Heart left ventricle (tissue), 16 donors: ENCODE measurements around the gene DIMT1. TPM values are rescaled to one million over a fixed set of nuclear protein-coding genes. Genes with fewer than 3 reads are reported as not detected.

Source experiments
- ATAC-seq, 4 donors: fragments of 200-7000 bp; cut with Tn5 transposase; one replicate each; pipeline ENCODE4 v1.9.1; 2020 to 2022; ENCODE audit warnings: moderate library complexity in 4 of 4, mild to moderate bottlenecking in 3 of 4, moderate number of reproducible peaks in 1 of 4
- DNase-seq, 5 donors: peaks; one replicate each; pipeline ENCODE4 v3.0.0-alpha.2; 2020
- H3K27ac ChIP-seq, 12 donors: fragments of 200-600 bp; sonication (generic) in 4 of 12; one replicate each; pipeline versions ENCODE4 v1.5.0 to v1.8.0; 2016 to 2022; ENCODE audit warnings: mild to moderate bottlenecking in 2 of 12
- H3K27me3 ChIP-seq, 9 donors: fragments of 200-600 bp; sonication (generic) in 2 of 9; one replicate each; pipeline versions ENCODE4 v1.5.1 to v1.8.0; 2016 to 2022; ENCODE audit warnings: mild to moderate bottlenecking in 3 of 9
- H3K36me3 ChIP-seq, 9 donors: fragments of 200-600 bp; sonication (generic) in 2 of 9; one replicate each; pipeline versions ENCODE4 v1.5.0 to v1.8.0; 2018 to 2022; ENCODE audit warnings: mild to moderate bottlenecking in 2 of 9
- H3K4me1 ChIP-seq, 12 donors: fragments of 200-600 bp; sonication (generic) in 4 of 12; one replicate each; pipeline versions ENCODE4 v1.5.0 to v1.8.0; 2016 to 2022; ENCODE audit warnings: mild to moderate bottlenecking in 3 of 12
- H3K4me3 ChIP-seq, 12 donors: fragments of 200-600 bp; sonication (generic) in 4 of 12; one replicate each; pipeline versions ENCODE4 v1.5.0 to v1.8.0; 2017 to 2022; ENCODE audit warnings: mild to moderate bottlenecking in 9 of 12, moderate library complexity in 4 of 12
- H3K9me3 ChIP-seq, 12 donors: fragments of 200-600 bp; sonication (generic) in 4 of 12; one replicate each; pipeline versions ENCODE4 v1.5.0 to v1.8.0; 2016 to 2022; ENCODE audit warnings: mild to moderate bottlenecking in 1 of 12
- POLR2A ChIP-seq, 2 donors: fragments of 450-650 bp; IDR thresholded peaks; one replicate each; pipeline ENCODE4 v1.6.1; 2017; ENCODE audit warnings: antibody characterized with exemption in 2 of 2, mild to moderate bottlenecking in 2 of 2, moderate library complexity in 2 of 2
- WGBS, 4 donors: extraction: QIAGEN DNeasy Blood & Tissue Kit in 2 of 4; methylation state at CpG; one replicate each; pipeline versions ENCODE4 v1.1.5 to v1.1.7; 2013 to 2018; 5-methylcytosine and 5-hydroxymethylcytosine counted together
- intact Hi-C, 10 donors: fragments of 100-400 bp; cut with DNase I; formaldehyde crosslinking; loops; one replicate each; pipeline versions ENCODE4 v1.11.1 to v1.14.2; 2022
- polyA plus RNA-seq, 2 donors: library from polyadenylated mRNA; stranded (reverse); fragments of 200-250 nt; gene quantifications; one replicate each; pipeline ENCODE4 v1.2.3, GENCODE V29; 2013
- total RNA-seq, 9 donors: library from RNA; depleted of rRNA in 2 of 9; stranded (reverse); fragments of >200 nt in 2 of 9; fragmentation: NEBNext Ultra II Directional in 3 of 9; extraction: Animal tissue kit (Norgen Biotek cat#: 25700) in 3 of 9; gene quantifications; one replicate each; pipeline versions ENCODE4 v1.1.0 to v1.2.4, GENCODE V29; 2016 to 2023
- TF ChIP-seq, protein P1 (sequence below), 12 donors: fragments of 200-600 bp; sonication (generic) in 4 of 12; IDR thresholded peaks; one replicate each; pipeline versions ENCODE4 v1.5.0 to v1.8.0; 2018 to 2022; ENCODE audit warnings: antibody characterized with exemption in 12 of 12, mild to moderate bottlenecking in 5 of 12
- donor health status: ischemic (EF 13 %, LVEDD 7.1; RV severe dilation, severe dysfunction).
- donor health status: healthy with polysubstance abuse.
- donor health status: DM: no; HTN: yes; CAD: no.
- donor health status: DM: no; HTN: no; CAD: no.
- donor health status: ischemic (EF 25% LVEDD 6.9; RV normal size, moderate dysfunction).
- donor health status: ischemic (EF 25% LVEDD 5.7; RV mildly dilated, moderate dysfunction).
- donor health status: healthy.
- donor health status: DM: yes; HTN: yes; CAD: no.
- donor health status: ischemic (EF 35%, LVEDD 5.7; RV mildly dilated, moderate dysfunction).
- donor health status: nonischemic (EF 11% LVEDD 7.7; RV severe dilation, severe dysfunction).
- donor health status: DM: yes; HTN: yes; CAD: no.
- donor health status: PGD.
- donor health status: ischemic (EF 29% LVEDD 5.4; RV normal size, mild dysfunction).
- donor health status: nonischemic (EF 23%, LVEDD 6.1; RV moderate dilation, normal function).

DIMT1 gene
- total and polyA plus RNA-seq, 11 donors = 9.0 to 24.1 (median 18.4) TPM

DNA sequence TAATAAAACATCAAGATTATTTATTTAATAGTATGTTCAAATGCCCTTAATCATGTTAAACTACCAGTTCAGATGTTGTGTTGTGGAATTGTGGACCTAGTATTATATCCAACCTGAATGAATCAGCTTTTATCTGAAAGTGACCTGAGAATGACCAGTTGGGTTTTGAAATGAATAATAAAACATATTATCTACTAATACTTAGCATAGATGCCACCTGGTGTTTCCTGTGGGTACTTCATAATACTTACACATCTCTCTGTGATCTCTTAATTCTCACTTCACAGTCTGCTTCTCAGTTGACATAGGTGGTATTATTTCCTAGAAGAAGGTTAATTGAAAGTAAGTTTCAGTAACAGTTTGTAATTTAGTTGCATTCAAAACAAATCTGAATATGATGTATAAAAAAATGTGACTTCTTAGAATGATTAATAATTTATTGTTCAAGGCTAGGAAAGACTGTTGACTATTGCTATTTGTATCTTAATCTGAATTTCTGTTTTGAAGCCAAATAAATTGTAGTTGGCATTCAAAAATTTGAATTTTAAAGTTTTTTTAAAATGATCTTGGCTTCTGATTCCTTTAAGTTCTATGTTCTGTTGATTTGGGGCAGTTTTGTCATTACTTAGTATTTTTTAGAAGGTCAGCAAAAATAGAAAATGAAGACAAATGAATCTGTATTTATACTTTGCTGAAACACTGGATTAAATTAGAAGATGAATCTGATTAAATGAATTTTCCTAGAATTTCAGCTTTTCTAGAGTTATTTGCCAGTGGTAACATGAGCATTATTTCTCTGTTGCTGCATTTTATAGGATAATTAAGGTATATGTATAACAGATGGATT is 49.5 kb downstream of the DIMT1 start:
- H3K36me3 ChIP-seq = peaks cover 0 to 93% (median 83%) of the 10 kb centered on the region in 9 donors
- intact Hi-C loops = loop anchor here in 6 of 10 donors (5.0 kb wide), 1 partner anchor 132 kb away; no protein-coding TSS in a partner anchor

DNA sequence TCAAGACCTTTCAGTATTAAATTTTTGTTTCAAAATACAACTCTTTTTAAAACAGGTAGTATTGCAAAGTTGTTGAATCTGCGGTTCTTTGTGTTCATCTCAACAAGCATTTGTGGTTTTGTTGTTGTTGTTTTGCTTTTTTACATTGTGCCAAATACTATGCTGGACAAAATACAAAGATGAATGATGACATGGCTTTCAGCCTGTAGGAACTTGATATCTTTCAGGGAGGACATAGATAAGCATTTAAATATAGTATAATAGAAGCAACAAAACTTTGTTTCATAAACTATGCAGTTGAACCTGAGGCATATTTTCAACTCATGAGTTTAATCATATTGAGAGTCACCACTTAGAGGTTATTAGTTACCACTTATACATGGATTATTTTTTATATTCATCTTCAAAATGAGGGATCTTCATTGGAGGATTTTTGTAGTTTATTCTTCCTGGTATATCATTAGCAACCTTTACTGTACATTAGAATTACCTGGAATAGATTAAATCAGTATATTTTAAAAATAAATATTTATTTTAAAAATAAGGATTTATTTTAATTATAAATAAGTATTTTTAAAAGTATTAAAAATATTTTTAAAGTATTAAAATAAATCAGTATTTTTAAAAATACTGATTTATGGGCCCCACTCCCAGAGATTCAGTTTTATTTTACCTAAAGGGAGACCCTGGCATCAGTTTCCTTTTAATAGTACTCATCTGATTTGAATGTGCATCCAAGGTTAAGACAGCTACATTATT is 54.8 kb downstream of the DIMT1 start:
- intact Hi-C loops = no loop called here
- Histone ChIP-seq H3K36me3 (peaks cover 0 to 65% (median 44%) of the 10 kb centered on the region in 9 donors), H3K9me3 (no peaks in the 10 kb centered on the region), H3K27ac (no peak overlapping the region), H3K4me3 (no peak overlapping the region), H3K27me3 (no peaks in the 10 kb centered on the region), H3K4me1 (no peaks in the 10 kb centered on the region)
- no peak for TF ChIP-seq POLR2A (IDR thresholded peaks at IDR 0.05)
- TF ChIP-seq, protein P1, sequence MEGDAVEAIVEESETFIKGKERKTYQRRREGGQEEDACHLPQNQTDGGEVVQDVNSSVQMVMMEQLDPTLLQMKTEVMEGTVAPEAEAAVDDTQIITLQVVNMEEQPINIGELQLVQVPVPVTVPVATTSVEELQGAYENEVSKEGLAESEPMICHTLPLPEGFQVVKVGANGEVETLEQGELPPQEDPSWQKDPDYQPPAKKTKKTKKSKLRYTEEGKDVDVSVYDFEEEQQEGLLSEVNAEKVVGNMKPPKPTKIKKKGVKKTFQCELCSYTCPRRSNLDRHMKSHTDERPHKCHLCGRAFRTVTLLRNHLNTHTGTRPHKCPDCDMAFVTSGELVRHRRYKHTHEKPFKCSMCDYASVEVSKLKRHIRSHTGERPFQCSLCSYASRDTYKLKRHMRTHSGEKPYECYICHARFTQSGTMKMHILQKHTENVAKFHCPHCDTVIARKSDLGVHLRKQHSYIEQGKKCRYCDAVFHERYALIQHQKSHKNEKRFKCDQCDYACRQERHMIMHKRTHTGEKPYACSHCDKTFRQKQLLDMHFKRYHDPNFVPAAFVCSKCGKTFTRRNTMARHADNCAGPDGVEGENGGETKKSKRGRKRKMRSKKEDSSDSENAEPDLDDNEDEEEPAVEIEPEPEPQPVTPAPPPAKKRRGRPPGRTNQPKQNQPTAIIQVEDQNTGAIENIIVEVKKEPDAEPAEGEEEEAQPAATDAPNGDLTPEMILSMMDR (IDR thresholded peaks at IDR 0.05) = no peak
- WGBS, 4 donors = 96 to 100% (median 98%) methylated on average over 1 of the region's 1 CpG
- DNase-seq = no peak
- ATAC-seq = no peak

More for the DNA sequence above, 49.5 kb downstream of the DIMT1 start:
- TF ChIP-seq, protein P1 (IDR thresholded peaks at IDR 0.05) = peak; percentile 45 to 72 (median 66)
- TF ChIP-seq POLR2A (IDR thresholded peaks at IDR 0.05) = no peak
- peak in 3 of 4 donors; percentile 49 to 64 (median 52) for ATAC-seq
- H3K9me3 ChIP-seq = no peaks in the 10 kb centered on the region
- H3K4me3 ChIP-seq = no peak overlapping the region
- H3K4me1 ChIP-seq = no peaks in the 10 kb centered on the region
- no peak overlapping the region for H3K27ac ChIP-seq
- no peak for DNase-seq
- H3K27me3 ChIP-seq = no peaks in the 10 kb centered on the region

DNA sequence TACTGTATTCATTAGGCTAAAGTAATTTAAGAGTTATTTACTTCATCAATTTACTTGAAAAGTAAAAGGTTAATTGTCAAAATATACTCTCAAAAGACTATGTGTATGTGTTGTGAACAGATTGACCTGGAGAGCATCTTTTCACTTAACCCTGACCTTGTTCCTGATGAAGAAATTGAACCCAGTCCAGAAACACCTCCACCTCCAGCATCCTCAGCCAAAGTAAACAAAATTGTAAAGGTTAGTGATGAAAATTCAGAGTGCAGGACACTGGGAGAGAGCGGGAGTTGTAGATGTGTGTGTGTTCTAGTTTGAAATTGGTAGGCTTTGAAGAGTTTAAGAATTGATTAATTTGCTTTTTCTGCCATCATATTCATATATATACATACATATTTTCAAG is 55.8 kb downstream of the DIMT1 start:
- no peak overlapping the region for H3K4me3 ChIP-seq
- DNase-seq (no peak), ATAC-seq (no peak)
- peaks cover 0 to 56% (median 37%) of the 10 kb centered on the region in 9 donors for H3K36me3 ChIP-seq
- no peaks in the 10 kb centered on the region for H3K4me1 ChIP-seq
- 95 to 100% (median 99%) methylated on average over 1 of the region's 1 CpG for WGBS, 4 donors
- H3K9me3 ChIP-seq = no peaks in the 10 kb centered on the region
- no peak overlapping the region for H3K27ac ChIP-seq
- intact Hi-C loops = no loop called here
- H3K27me3 ChIP-seq = no peaks in the 10 kb centered on the region
- TF ChIP-seq POLR2A (IDR thresholded peaks at IDR 0.05) = no peak
- TF ChIP-seq, protein P1 (IDR thresholded peaks at IDR 0.05) = no peak

DNA sequence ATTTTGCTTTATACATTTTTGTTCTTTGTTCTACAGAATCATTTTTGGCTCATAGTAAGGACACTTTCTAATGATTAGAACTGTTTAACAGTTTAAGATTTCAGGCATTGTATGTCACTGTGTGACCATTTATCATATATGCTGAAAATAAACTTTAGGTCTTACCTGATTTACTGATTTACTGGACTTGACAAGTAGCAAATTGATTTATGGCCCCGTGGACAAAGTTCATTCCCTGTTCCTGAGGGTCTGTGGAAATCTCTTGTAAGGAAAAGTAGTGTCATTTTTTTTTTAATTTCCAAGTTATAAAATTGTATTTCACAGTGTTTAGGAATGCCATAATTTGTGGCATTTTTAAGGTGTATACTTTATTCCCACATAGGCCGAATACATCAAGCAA is 57.0 kb downstream of the DIMT1 start:
- H3K27me3 ChIP-seq = no peaks in the 10 kb centered on the region
- ATAC-seq = no peak
- peaks cover 0 to 44% (median 25%) of the 10 kb centered on the region in 9 donors for H3K36me3 ChIP-seq
- DNase-seq = no peak
- H3K9me3 ChIP-seq = no peaks in the 10 kb centered on the region
- 96 to 99% (median 96%) methylated on average over 2 of the region's 2 CpGs for WGBS, 4 donors
- no peak overlapping the region for H3K27ac ChIP-seq
- TF ChIP-seq, protein P1 (IDR thresholded peaks at IDR 0.05) = no peak
- no peak for TF ChIP-seq POLR2A (IDR thresholded peaks at IDR 0.05)
- H3K4me3 ChIP-seq = no peak overlapping the region
- H3K4me1 ChIP-seq = no peaks in the 10 kb centered on the region
- intact Hi-C loops = no loop called here
